Activated T-cell treated with anti-CD3 and anti-CD28 coated beads for 48 hours (primary cell): ENCODE data around the gene COX15.
"Not testable (repeated sequence)": the region's sequence is repeated elsewhere in the genome, so short reads cannot be mapped to it uniquely, and the experiment has no call there.

Experiments
- DNase-seq: peaks from one replicate; pipeline ENCODE4 v3.0.0-alpha.2; 2020; ENCODE audit warnings: low read depth

The COX15 gene

GRCh38 chr10:99732033-99732842 is at the start of gene COX15, which contains the start of gene CUTC:
Gene COX15, minus strand, starts transcription at chr10:99732127. Its CDS starts 78 bp downstream, at chr10:99732049.
Gene CUTC, plus strand, starts transcription at chr10:99732234. Its CDS starts 115 bp downstream, at chr10:99732349.
- peak; percentile 94 for DNase-seq

GRCh38 chr10:99779335-99779734 is 47.4 kb upstream of the COX15 start:
- DNase-seq, result no peak

GRCh38 chr10:99777918-99778714 is 46.2 kb upstream of the COX15 start:
- no peak for DNase-seq

GRCh38 chr10:99775850-99776249 is 43.9 kb upstream of the COX15 start:
- DNase-seq, result no peak

GRCh38 chr10:99770408-99771045 is 38.6 kb upstream of the COX15 start:
- DNase-seq, result no peak

- no peak for DNase-seq
Measured at GRCh38 chr10:99769706-99770105, 37.8 kb upstream of the COX15 start.

GRCh38 chr10:99768556-99768955 is 36.6 kb upstream of the COX15 start:
- no peak for DNase-seq

- DNase-seq, result no peak
Measured at GRCh38 chr10:99767901-99768300, 36.0 kb upstream of the COX15 start.

- DNase-seq, result no peak
Measured at GRCh38 chr10:99766302-99766681, 34.4 kb upstream of the COX15 start.

GRCh38 chr10:99765672-99766301 is 33.9 kb upstream of the COX15 start:
- no peak for DNase-seq

GRCh38 chr10:99761365-99761764 is 29.4 kb upstream of the COX15 start:
- DNase-seq, result no peak

GRCh38 chr10:99760321-99760720 is 28.4 kb upstream of the COX15 start:
- no peak for DNase-seq

- no peak for DNase-seq
Measured at GRCh38 chr10:99758211-99758891, 26.4 kb upstream of the COX15 start.

GRCh38 chr10:99756159-99756558 is 24.2 kb upstream of the COX15 start:
- no peak for DNase-seq

- DNase-seq, result no peak
Measured at GRCh38 chr10:99754670-99755069, 22.7 kb upstream of the COX15 start.

GRCh38 chr10:99750641-99751040 is 18.7 kb upstream of the COX15 start:
- no peak for DNase-seq

- DNase-seq, result no peak
Measured at GRCh38 chr10:99748823-99749451, 17.0 kb upstream of the COX15 start.

GRCh38 chr10:99746166-99746565 is 14.2 kb upstream of the COX15 start:
- DNase-seq, result not testable (repeated sequence)

GRCh38 chr10:99743841-99744240 is 11.9 kb upstream of the COX15 start:
- DNase-seq, result no peak

GRCh38 chr10:99742701-99743100 is 10.8 kb upstream of the COX15 start:
- DNase-seq, result no peak

GRCh38 chr10:99742254-99742653 is 10.3 kb upstream of the COX15 start:
- no peak for DNase-seq
